ENCODE measurements around the gene TMEM63C.

DNA sequence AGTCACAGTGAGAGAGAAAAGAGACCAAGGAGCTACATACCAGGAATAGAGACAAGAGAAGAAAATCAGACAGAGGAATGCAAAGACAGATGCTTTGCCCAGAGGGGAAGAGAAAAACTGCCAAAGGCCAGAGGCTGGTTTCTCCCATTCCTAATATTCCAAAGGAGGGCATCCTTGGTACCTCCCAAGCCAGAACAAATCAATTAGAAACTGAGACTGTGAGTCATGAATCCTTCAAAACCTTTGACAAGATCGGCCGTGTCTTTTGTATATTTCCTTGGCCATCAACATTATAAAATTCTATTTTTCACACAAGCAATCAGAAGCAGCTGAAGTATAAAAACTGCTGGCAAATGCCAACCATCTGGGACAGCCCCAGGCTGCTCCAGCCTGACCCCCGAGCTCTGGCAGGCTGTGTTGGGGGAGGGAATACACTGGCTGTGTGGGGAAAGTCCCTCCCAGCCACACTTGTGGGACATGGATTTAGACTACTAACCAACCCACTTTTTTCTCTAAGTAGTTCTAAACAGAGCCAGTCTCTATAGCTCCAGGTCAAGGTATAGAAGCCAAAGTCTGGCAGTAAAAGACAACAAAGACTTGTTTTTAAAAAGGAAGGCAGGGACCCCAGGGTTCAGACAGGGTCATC, 125.4 kb downstream of the TMEM63C start:
- TF ChIP-seq, protein P1, sequence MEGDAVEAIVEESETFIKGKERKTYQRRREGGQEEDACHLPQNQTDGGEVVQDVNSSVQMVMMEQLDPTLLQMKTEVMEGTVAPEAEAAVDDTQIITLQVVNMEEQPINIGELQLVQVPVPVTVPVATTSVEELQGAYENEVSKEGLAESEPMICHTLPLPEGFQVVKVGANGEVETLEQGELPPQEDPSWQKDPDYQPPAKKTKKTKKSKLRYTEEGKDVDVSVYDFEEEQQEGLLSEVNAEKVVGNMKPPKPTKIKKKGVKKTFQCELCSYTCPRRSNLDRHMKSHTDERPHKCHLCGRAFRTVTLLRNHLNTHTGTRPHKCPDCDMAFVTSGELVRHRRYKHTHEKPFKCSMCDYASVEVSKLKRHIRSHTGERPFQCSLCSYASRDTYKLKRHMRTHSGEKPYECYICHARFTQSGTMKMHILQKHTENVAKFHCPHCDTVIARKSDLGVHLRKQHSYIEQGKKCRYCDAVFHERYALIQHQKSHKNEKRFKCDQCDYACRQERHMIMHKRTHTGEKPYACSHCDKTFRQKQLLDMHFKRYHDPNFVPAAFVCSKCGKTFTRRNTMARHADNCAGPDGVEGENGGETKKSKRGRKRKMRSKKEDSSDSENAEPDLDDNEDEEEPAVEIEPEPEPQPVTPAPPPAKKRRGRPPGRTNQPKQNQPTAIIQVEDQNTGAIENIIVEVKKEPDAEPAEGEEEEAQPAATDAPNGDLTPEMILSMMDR (conservative IDR thresholded peaks at IDR 0.05; ENCODE audit: low read length): no peak
- no peak for TF ChIP-seq EZH2phosphoT487 (IDR thresholded peaks at IDR 0.05; ENCODE audit: borderline replicate concordance)
